HAP-1 (cell line): ENCODE results near the gene S100A7A.

Experiments
- DNase-seq, 2 experiments: peaks; one replicate each; pipeline ENCODE4 v3.0.0-alpha.2; 2016 to 2020; ENCODE audit warnings: low spot score in 2 of 2
- H3K27me3 ChIP-seq: fragments of 250-450 bp; sonication (Bioruptor Pico); 2 replicates; pipeline ENCODE4 v1.5.1; 2020; ENCODE audit warnings: low read depth, mild to moderate bottlenecking, moderate library complexity
- H3K36me3 ChIP-seq: fragments of 250-450 bp; sonication (Bioruptor Pico); replicated peaks from 2 replicates; pipeline ENCODE4 v1.5.1; 2020; ENCODE audit warnings: mild to moderate bottlenecking
- H3K4me1 ChIP-seq: fragments of 250-450 bp; sonication (Bioruptor Pico); 2 replicates; pipeline ENCODE4 v1.5.1; 2020; ENCODE audit warnings: mild to moderate bottlenecking
- H3K4me3 ChIP-seq: fragments of 250-450 bp; sonication (Bioruptor Pico); 2 replicates; pipeline ENCODE4 v1.5.1; 2020; ENCODE audit warnings: mild to moderate bottlenecking, moderate library complexity
- H3K9me3 ChIP-seq: fragments of 250-450 bp; sonication (Bioruptor Pico); 2 replicates; pipeline ENCODE4 v1.5.1; 2020; ENCODE audit warnings: mild to moderate bottlenecking, moderate library complexity
- in situ Hi-C: fragments of 300-500 bp; cut with MboI; formaldehyde crosslinking; loops from 3 replicates; pipeline ENCODE4 v1.14.3; 2020; ENCODE audit warnings: low sequenced_read_pairs, inconsistent platforms, mixed read lengths

The S100A7A gene

GRCh38 chr1:153420306-153420705, 4.0 kb downstream of the S100A7A start:
- no peaks in the 10 kb centered on the region for H3K36me3 ChIP-seq
- no peaks in the 10 kb centered on the region for H3K4me1 ChIP-seq
- H3K9me3 ChIP-seq, result no peaks in the 10 kb centered on the region
- in situ Hi-C loops, result no loop called here
- H3K27me3 ChIP-seq, result no peaks in the 10 kb centered on the region
- DNase-seq, result no peak
- H3K4me3 ChIP-seq, result no peak overlapping the region

GRCh38 chr1:153422450-153423068, 6.2 kb downstream of the S100A7A start:
- in situ Hi-C loops, result no loop called here
- Histone ChIP-seq H3K27me3 (no peaks in the 10 kb centered on the region), H3K4me1 (no peaks in the 10 kb centered on the region), H3K4me3 (no peak overlapping the region), H3K9me3 (no peaks in the 10 kb centered on the region), H3K36me3 (no peaks in the 10 kb centered on the region)
- DNase-seq, result peak; percentile 58 to 83

- Histone ChIP-seq H3K36me3 (no peaks in the 10 kb centered on the region), H3K27me3 (peaks cover 3% of the 10 kb centered on the region; the same call in 1 of the 2 replicates), H3K4me3 (no peak overlapping the region), H3K9me3 (no peaks in the 10 kb centered on the region), H3K4me1 (no peaks in the 10 kb centered on the region)
- DNase-seq, result no peak
- in situ Hi-C loops, result no loop called here
These were observed 10.5 kb downstream of the S100A7A start for GRCh38 chr1:153426809-153427208.

GRCh38 chr1:153428073-153428638, 11.8 kb downstream of the S100A7A start:
- no peaks in the 10 kb centered on the region for H3K9me3 ChIP-seq
- H3K4me3 ChIP-seq, result no peak overlapping the region
- H3K36me3 ChIP-seq, result no peaks in the 10 kb centered on the region
- in situ Hi-C loops, result no loop called here
- H3K27me3 ChIP-seq, result peaks cover 3% of the 10 kb centered on the region; the same call in 1 of the 2 replicates
- no peaks in the 10 kb centered on the region for H3K4me1 ChIP-seq
- DNase-seq, result no peak

- Histone ChIP-seq H3K36me3 (no peaks in the 10 kb centered on the region), H3K4me3 (no peak overlapping the region), H3K9me3 (no peaks in the 10 kb centered on the region), H3K4me1 (no peaks in the 10 kb centered on the region), H3K27me3 (peaks cover 3% of the 10 kb centered on the region; the same call in 1 of the 2 replicates)
- in situ Hi-C loops, result no loop called here
- DNase-seq, result no peak
These were observed 12.5 kb downstream of the S100A7A start for GRCh38 chr1:153428791-153429190.

GRCh38 chr1:153429266-153430165, 13.2 kb downstream of the S100A7A start:
- Histone ChIP-seq H3K27me3 (peaks cover 3% of the 10 kb centered on the region; the same call in 1 of the 2 replicates), H3K4me3 (no peak overlapping the region), H3K9me3 (no peaks in the 10 kb centered on the region), H3K36me3 (no peaks in the 10 kb centered on the region), H3K4me1 (no peaks in the 10 kb centered on the region)
- no peak for DNase-seq
- in situ Hi-C loops, result no loop called here

- Histone ChIP-seq H3K27me3 (peaks cover 3% of the 10 kb centered on the region; the same call in 1 of the 2 replicates), H3K36me3 (no peaks in the 10 kb centered on the region), H3K9me3 (no peaks in the 10 kb centered on the region), H3K4me3 (no peak overlapping the region), H3K4me1 (no peaks in the 10 kb centered on the region)
- in situ Hi-C loops, result no loop called here
- DNase-seq, result no peak
These were observed 13.8 kb downstream of the S100A7A start for GRCh38 chr1:153430166-153430553.

- in situ Hi-C loops, result no loop called here
- Histone ChIP-seq H3K27me3 (peaks cover 3% of the 10 kb centered on the region; the same call in 1 of the 2 replicates), H3K9me3 (no peaks in the 10 kb centered on the region), H3K36me3 (no peaks in the 10 kb centered on the region), H3K4me1 (no peaks in the 10 kb centered on the region), H3K4me3 (no peak overlapping the region)
- DNase-seq, result no peak
These were observed 14.2 kb downstream of the S100A7A start for GRCh38 chr1:153430561-153430960.

GRCh38 chr1:153431002-153431401, 14.7 kb downstream of the S100A7A start:
- H3K4me1 ChIP-seq, result no peaks in the 10 kb centered on the region
- H3K36me3 ChIP-seq, result no peaks in the 10 kb centered on the region
- in situ Hi-C loops, result no loop called here
- no peaks in the 10 kb centered on the region for H3K9me3 ChIP-seq
- DNase-seq, result no peak
- no peak overlapping the region for H3K4me3 ChIP-seq
- H3K27me3 ChIP-seq, result peaks cover 3% of the 10 kb centered on the region; the same call in 1 of the 2 replicates

GRCh38 chr1:153431427-153431826, 15.1 kb downstream of the S100A7A start:
- in situ Hi-C loops, result no loop called here
- no peak for DNase-seq
- H3K36me3 ChIP-seq, result no peaks in the 10 kb centered on the region
- no peaks in the 10 kb centered on the region for H3K4me1 ChIP-seq
- H3K27me3 ChIP-seq, result peaks cover 3% of the 10 kb centered on the region; the same call in 1 of the 2 replicates
- no peaks in the 10 kb centered on the region for H3K9me3 ChIP-seq
- no peak overlapping the region for H3K4me3 ChIP-seq

GRCh38 chr1:153431928-153432327, 15.6 kb downstream of the S100A7A start:
- H3K9me3 ChIP-seq, result no peaks in the 10 kb centered on the region
- DNase-seq, result no peak
- H3K4me3 ChIP-seq, result no peak overlapping the region
- no peaks in the 10 kb centered on the region for H3K4me1 ChIP-seq
- no peaks in the 10 kb centered on the region for H3K36me3 ChIP-seq
- in situ Hi-C loops, result no loop called here
- H3K27me3 ChIP-seq, result peaks cover 3% of the 10 kb centered on the region; the same call in 1 of the 2 replicates

- H3K27me3 ChIP-seq, result peaks cover under 1% of the 10 kb centered on the region; the same call in 1 of the 2 replicates
- DNase-seq, result no peak
These were observed 16.8 kb downstream of the S100A7A start for GRCh38 chr1:153432874-153433681.

GRCh38 chr1:153434746-153435455, 18.6 kb downstream of the S100A7A start:
- H3K9me3 ChIP-seq, result no peaks in the 10 kb centered on the region
- DNase-seq, result no peak
- no peaks in the 10 kb centered on the region for H3K36me3 ChIP-seq
- no peaks in the 10 kb centered on the region; the same call in 1 of the 2 replicates for H3K27me3 ChIP-seq
- no peak overlapping the region for H3K4me3 ChIP-seq
- in situ Hi-C loops, result no loop called here
- H3K4me1 ChIP-seq, result no peaks in the 10 kb centered on the region

More at GRCh38 chr1:153432874-153433681, 16.8 kb downstream of the S100A7A start:
- Histone ChIP-seq H3K9me3 (no peaks in the 10 kb centered on the region), H3K4me1 (no peaks in the 10 kb centered on the region), H3K36me3 (no peaks in the 10 kb centered on the region), H3K4me3 (no peak overlapping the region)
- in situ Hi-C loops, result no loop called here
